DMS153 treated with DMSO at 0.1 percent for 48 hours (cell line): Measurements from ENCODE around the gene MAP2K6.

Experiments used
- DNase-seq: peaks from one replicate; lab custom pipeline; 2025; ENCODE audit not compliant: unreplicated experiment; lab: John Stamatoyannopoulos, UW

MAP2K6 gene

GRCh38 chr17:69486779-69487637 is 72.5 kb downstream of the MAP2K6 start:
- DNase-seq, result no peak

- DNase-seq, result no peak
Observed at GRCh38 chr17:69489313-69489712, 74.8 kb downstream of the MAP2K6 start.

- no peak for DNase-seq
Observed at GRCh38 chr17:69492410-69493071, 78.0 kb downstream of the MAP2K6 start.

GRCh38 chr17:69495787-69496186 is 81.3 kb downstream of the MAP2K6 start:
- no peak for DNase-seq

GRCh38 chr17:69497161-69497560 is 82.7 kb downstream of the MAP2K6 start:
- no peak for DNase-seq

GRCh38 chr17:69499318-69499717 is 84.8 kb downstream of the MAP2K6 start:
- no peak for DNase-seq

GRCh38 chr17:69500911-69501429 is 86.5 kb downstream of the MAP2K6 start:
- peak; percentile 51 for DNase-seq

GRCh38 chr17:69501591-69502468 is 87.3 kb downstream of the MAP2K6 start:
- peak; percentile 40 for DNase-seq

- no peak for DNase-seq
Observed at GRCh38 chr17:69503711-69504110, 89.2 kb downstream of the MAP2K6 start.

GRCh38 chr17:69505740-69506139 is 91.2 kb downstream of the MAP2K6 start:
- DNase-seq, result no peak

GRCh38 chr17:69506489-69506888 is 92.0 kb downstream of the MAP2K6 start:
- DNase-seq, result no peak

- no peak for DNase-seq
Observed at GRCh38 chr17:69508814-69509213, 94.3 kb downstream of the MAP2K6 start.

- DNase-seq, result no peak
Observed at GRCh38 chr17:69511250-69511649, 96.8 kb downstream of the MAP2K6 start.

GRCh38 chr17:69512946-69513345 is 98.4 kb downstream of the MAP2K6 start:
- DNase-seq, result no peak

GRCh38 chr17:69516225-69516624 is 101.7 kb downstream of the MAP2K6 start:
- no peak for DNase-seq

GRCh38 chr17:69516911-69517310 is 102.4 kb downstream of the MAP2K6 start:
- no peak for DNase-seq

GRCh38 chr17:69518951-69519350 is 104.5 kb downstream of the MAP2K6 start:
- DNase-seq, result no peak

- DNase-seq, result peak; percentile 52
Observed at GRCh38 chr17:69523244-69523861, 108.9 kb downstream of the MAP2K6 start.

GRCh38 chr17:69524854-69525253 is 110.4 kb downstream of the MAP2K6 start:
- DNase-seq, result no peak

- DNase-seq, result peak; percentile 53
Observed at GRCh38 chr17:69525920-69526841, 111.7 kb downstream of the MAP2K6 start.
